Endothelial cell of umbilical vein (primary cell): ENCODE measurements around the gene ART5. TPM values are rescaled to one million over a fixed set of nuclear protein-coding genes. Genes with fewer than 3 reads are reported as not detected.

ENCODE experiments used
- BruUV-seq: library from RNA; stranded (reverse); fragments of 400-500 nt; replicated peaks from 2 replicates; lab custom pipeline; 2021; lab: Mats Ljungman, UMichigan
- CTCF ChIA-PET: fragments of 300-600, 350-600 bp; sonication (Branson Sonifier 250); formaldehyde crosslinking; loops from one replicate; lab custom pipeline; 2021; ENCODE audit warnings: antibody characterized with exemption, inconsistent platforms; lab: Charles Lee
- POLR2A ChIA-PET: fragments of 300-600, 350-600 bp; sonication (Branson Sonifier 250); formaldehyde crosslinking; loops from one replicate; lab custom pipeline; 2021; ENCODE audit warnings: antibody characterized with exemption, inconsistent platforms; lab: Charles Lee
- DNase-seq: peaks from one replicate; pipeline ENCODE4 v3.0.0-alpha.2; 2011; ENCODE audit warnings: low read depth, low spot score
- FAIRE-seq: peaks from 2 replicates; lab custom pipeline; 2011; peaks lifted over from hg19 to GRCh38; lab: Jason Lieb, UNC
- H2AFZ ChIP-seq: 2 replicates; pipeline ENCODE4 v1.6.0; 2012; ENCODE audit warnings: low read depth, low read length, control low read depth, inconsistent platforms
- H3K27ac ChIP-seq: 2 replicates; pipeline ENCODE4 v1.5.1; 2011; ENCODE audit warnings: low read depth, mild to moderate bottlenecking, control low read depth, low read length, moderate library complexity; ENCODE audit not compliant: insufficient read depth
- H3K27me3 ChIP-seq, 2 experiments: 2 replicates each; pipeline versions ENCODE4 v1.6.0 to v1.6.1; 2011; ENCODE audit warnings: low read length in 2 of 2, mixed read lengths in 1 of 2; ENCODE audit not compliant: control insufficient read depth in 2 of 2, insufficient read depth in 2 of 2
- H3K36me3 ChIP-seq, 2 experiments: 2 replicates in 1 of 2; 3 replicates in 1 of 2; pipeline ENCODE4 v1.5.1; 2011; ENCODE audit warnings: low read length in 2 of 2, mild to moderate bottlenecking in 1 of 2, moderate library complexity in 1 of 2; ENCODE audit not compliant: control insufficient read depth in 2 of 2, insufficient read depth in 2 of 2; ENCODE audit errors: extremely low read depth in 1 of 2
- H3K4me1 ChIP-seq: 3 replicates; pipeline ENCODE4 v1.5.1; 2011; ENCODE audit warnings: mild to moderate bottlenecking, low read length; ENCODE audit not compliant: control insufficient read depth, insufficient read depth; ENCODE audit errors: extremely low read depth
- H3K4me2 ChIP-seq: 2 replicates; pipeline ENCODE4 v1.6.1; 2011; ENCODE audit warnings: low read length, control low read depth, mixed read lengths; ENCODE audit not compliant: insufficient read depth
- H3K4me3 ChIP-seq, 3 experiments: fragments of 200-600 bp in 1 of 3; sonication (generic), shearing (Covaris generic) in 1 of 3; replicated peaks in 1 of 3; 2 replicates each; pipeline ENCODE4 v1.5.1; 2011 to 2016; ENCODE audit warnings: control low read depth in 3 of 3, low read length in 3 of 3, mild to moderate bottlenecking in 2 of 3, inconsistent platforms in 1 of 3, low read depth in 1 of 3, moderate library complexity in 1 of 3; ENCODE audit not compliant: insufficient read depth in 1 of 3
- H3K79me2 ChIP-seq: 2 replicates; pipeline ENCODE4 v1.6.0; 2012; ENCODE audit warnings: low read length, inconsistent platforms; ENCODE audit not compliant: control insufficient read depth, insufficient read depth
- H3K9ac ChIP-seq: replicated peaks from 2 replicates; pipeline ENCODE3; 2011; ENCODE audit warnings: low read length, control low read depth; ENCODE audit not compliant: insufficient read depth; ENCODE audit errors: extremely low read depth
- H3K9me1 ChIP-seq: replicated peaks from 3 replicates; pipeline ENCODE4 v1.6.0; 2011; ENCODE audit warnings: mild to moderate bottlenecking, low read length; ENCODE audit not compliant: control insufficient read depth, insufficient read depth; ENCODE audit errors: extremely low read depth
- H3K9me3 ChIP-seq: replicated peaks from 2 replicates; pipeline ENCODE4 v1.5.1; 2012; ENCODE audit warnings: low read length, inconsistent platforms; ENCODE audit not compliant: control insufficient read depth, insufficient read depth
- H4K20me1 ChIP-seq: replicated peaks from 2 replicates; pipeline ENCODE3; 2011; ENCODE audit warnings: mild to moderate bottlenecking, low read length; ENCODE audit not compliant: control insufficient read depth, insufficient read depth; ENCODE audit errors: extremely low read depth
- GATA2 ChIP-seq: IDR thresholded peaks from 2 replicates; pipeline ENCODE4 v1.7.0; 2011; ENCODE audit warnings: low read depth, mild to moderate bottlenecking, moderate library complexity, mixed read lengths, low read length; ENCODE audit not compliant: insufficient read length, insufficient read depth
- JUN ChIP-seq: IDR thresholded peaks from 2 replicates; pipeline ENCODE4 v1.6.1; 2011; ENCODE audit warnings: borderline replicate concordance, low read depth; ENCODE audit not compliant: insufficient read length, insufficient read depth
- POLR2A ChIP-seq: IDR thresholded peaks from 2 replicates; pipeline ENCODE4 v1.6.1; 2012; ENCODE audit warnings: low read depth, mild to moderate bottlenecking, control low read depth, low read length
- dilution Hi-C: fragments of 300-500 bp; cut with MboI; formaldehyde crosslinking; loops from one replicate; pipeline ENCODE4 v1.15.0; 2019; ENCODE audit warnings: low sequenced_read_pairs; ENCODE audit not compliant: extremely low pct_ligation_motif_present
- intact Hi-C: fragments of 100-400 bp; cut with micrococcal nuclease; formaldehyde crosslinking; loops from one replicate; pipeline ENCODE4 v1.10.0; 2022
- polyA plus RNA-seq, 4 experiments: library from polyadenylated mRNA; depleted of rRNA in 3 of 4; stranded (reverse) in 3 of 4; unstranded in 1 of 4; fragments of >200 nt; gene quantifications; 2 replicates each; pipeline versions ENCODE4 v1.2.1 to v1.2.3, GENCODE V29; 2011 to 2012; ENCODE audit warnings: missing spikeins in 1 of 4
- total RNA-seq: library from RNA; stranded (reverse); gene quantifications from 2 replicates; pipeline ENCODE4 v1.2.3, GENCODE V29; 2021
- TF ChIP-seq, protein P1 (sequence below), 2 donors: IDR thresholded peaks; 1 replicate in 1 of 2; 2 replicates in 1 of 2; pipeline ENCODE4 v1.5.1; 2011; ENCODE audit warnings: low read length in 2 of 2, mild to moderate bottlenecking in 2 of 2, moderate library complexity in 2 of 2, control low read depth in 1 of 2, inconsistent platforms in 1 of 2, low read depth in 1 of 2; ENCODE audit not compliant: insufficient read depth in 1 of 2; ENCODE audit errors: extremely low read depth in 1 of 2

ART5 gene
- total and polyA plus RNA-seq, 2 donors (not counting 3 experiments of a cell fraction or from before 2014, with no cell fraction given), result not detected

DNA sequence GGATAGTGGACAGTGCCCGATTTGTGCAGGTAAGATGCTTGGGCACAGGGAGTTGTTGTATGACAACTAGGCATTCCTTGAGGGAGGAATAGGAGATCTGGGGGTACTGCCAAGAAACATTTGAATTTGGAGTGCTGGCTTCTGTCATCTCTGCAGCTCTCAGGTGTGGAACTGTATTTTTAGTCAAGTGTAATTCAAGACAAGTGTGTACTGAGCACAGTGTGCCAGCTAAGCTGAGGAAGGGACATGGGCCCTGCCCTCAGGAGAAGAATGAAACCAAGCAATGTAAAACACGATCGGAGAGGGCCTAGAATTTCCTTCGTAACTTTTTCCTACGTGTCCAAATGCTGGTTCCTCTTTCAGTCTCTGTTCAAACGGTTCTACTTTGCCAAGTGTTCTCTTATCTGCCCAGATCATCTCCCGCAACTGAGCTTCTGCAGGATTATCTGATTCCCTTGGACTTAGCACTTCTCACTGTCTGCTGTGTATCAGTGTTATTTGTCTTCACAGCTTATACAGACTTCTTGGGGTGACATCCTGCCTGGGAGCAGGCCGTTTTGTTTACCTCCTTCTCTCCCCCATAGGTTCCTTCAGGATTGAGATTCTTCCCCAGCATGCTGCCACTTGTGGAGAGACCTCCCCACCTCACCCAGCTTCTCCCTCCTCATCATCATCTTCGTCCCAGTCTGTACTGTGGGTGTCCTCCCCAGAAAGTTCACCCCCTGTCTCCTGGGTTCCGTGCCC lies 27.6 kb downstream of the ART5 start:
- Histone ChIP-seq H3K79me2 (no peaks in the 10 kb centered on the region), H3K4me2 (no peak overlapping the region), H3K27ac (no peak overlapping the region), H2AFZ (no peak overlapping the region), H3K9ac (no peak overlapping the region), H3K4me1 (no peaks in the 10 kb centered on the region), H3K36me3 (no peaks in the 10 kb centered on the region), H4K20me1 (no peaks in the 10 kb centered on the region), H3K27me3 (no peaks in the 10 kb centered on the region), H3K9me3 (no peaks in the 10 kb centered on the region), H3K4me3 (no peak overlapping the region), H3K9me1 (no peaks in the 10 kb centered on the region)
- ChIA-PET POLR2A (no interaction called here), CTCF (no interaction called here)
- no peak for TF ChIP-seq JUN
- TF ChIP-seq POLR2A, result no peak
- no peak for TF ChIP-seq GATA2
- TF ChIP-seq, protein P1, sequence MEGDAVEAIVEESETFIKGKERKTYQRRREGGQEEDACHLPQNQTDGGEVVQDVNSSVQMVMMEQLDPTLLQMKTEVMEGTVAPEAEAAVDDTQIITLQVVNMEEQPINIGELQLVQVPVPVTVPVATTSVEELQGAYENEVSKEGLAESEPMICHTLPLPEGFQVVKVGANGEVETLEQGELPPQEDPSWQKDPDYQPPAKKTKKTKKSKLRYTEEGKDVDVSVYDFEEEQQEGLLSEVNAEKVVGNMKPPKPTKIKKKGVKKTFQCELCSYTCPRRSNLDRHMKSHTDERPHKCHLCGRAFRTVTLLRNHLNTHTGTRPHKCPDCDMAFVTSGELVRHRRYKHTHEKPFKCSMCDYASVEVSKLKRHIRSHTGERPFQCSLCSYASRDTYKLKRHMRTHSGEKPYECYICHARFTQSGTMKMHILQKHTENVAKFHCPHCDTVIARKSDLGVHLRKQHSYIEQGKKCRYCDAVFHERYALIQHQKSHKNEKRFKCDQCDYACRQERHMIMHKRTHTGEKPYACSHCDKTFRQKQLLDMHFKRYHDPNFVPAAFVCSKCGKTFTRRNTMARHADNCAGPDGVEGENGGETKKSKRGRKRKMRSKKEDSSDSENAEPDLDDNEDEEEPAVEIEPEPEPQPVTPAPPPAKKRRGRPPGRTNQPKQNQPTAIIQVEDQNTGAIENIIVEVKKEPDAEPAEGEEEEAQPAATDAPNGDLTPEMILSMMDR (IDR thresholded peaks at IDR 0.05; ENCODE audit: extremely low read depth in 1 of 2, insufficient read depth in 1 of 2, low read depth in 1 of 2, low read length in 2 of 2), result no peak
- DNase-seq (no peak), FAIRE-seq (no peak)
- intact Hi-C loops (no loop called here), dilution Hi-C loops (no loop called here)
- BruUV-seq, result no TSS peak
